HG03175 (cell line): ENCODE data around the gene TMEM209.
A peak's percentile ranks its signal among the peaks of the same experiment; 100 is the strongest.

Experiments
- ATAC-seq: cut with Tn5 transposase; IDR thresholded peaks from one replicate; pipeline ENCODE4 v1.9.1; 2021; ENCODE audit warnings: mild to moderate bottlenecking, moderate library complexity; ENCODE audit not compliant: unreplicated experiment

TMEM209 gene

GRCh38 chr7:130144312-130145171, 60.7 kb downstream of the TMEM209 start:
- no peak for ATAC-seq

- no peak for ATAC-seq
These were observed 61.3 kb downstream of the TMEM209 start for GRCh38 chr7:130143986-130144311.

GRCh38 chr7:130143334-130143732, 61.9 kb downstream of the TMEM209 start:
- ATAC-seq: no peak

GRCh38 chr7:130142654-130143333, 62.4 kb downstream of the TMEM209 start:
- ATAC-seq: no peak

- no peak for ATAC-seq
These were observed 63.1 kb downstream of the TMEM209 start for GRCh38 chr7:130141884-130142653.

GRCh38 chr7:130141161-130141883, 63.9 kb downstream of the TMEM209 start:
- ATAC-seq: peak; percentile 65

- ATAC-seq: no peak
These were observed 64.5 kb downstream of the TMEM209 start for GRCh38 chr7:130140551-130141160.

GRCh38 chr7:130139193-130139960, 65.8 kb downstream of the TMEM209 start:
- ATAC-seq: no peak

- no peak for ATAC-seq
These were observed 68.0 kb downstream of the TMEM209 start for GRCh38 chr7:130137207-130137606.

- ATAC-seq: no peak
These were observed 68.5 kb downstream of the TMEM209 start for GRCh38 chr7:130136579-130137167.

GRCh38 chr7:130135208-130136205, 69.7 kb downstream of the TMEM209 start:
- no peak for ATAC-seq

- ATAC-seq: no peak
These were observed 70.5 kb downstream of the TMEM209 start for GRCh38 chr7:130134726-130135125.

- no peak for ATAC-seq
These were observed 71.0 kb downstream of the TMEM209 start for GRCh38 chr7:130134106-130134636.

- no peak for ATAC-seq
These were observed 72.0 kb downstream of the TMEM209 start for GRCh38 chr7:130133029-130133782.

GRCh38 chr7:130131964-130132875, 73.0 kb downstream of the TMEM209 start:
- no peak for ATAC-seq

- ATAC-seq: no peak
These were observed 73.9 kb downstream of the TMEM209 start for GRCh38 chr7:130131191-130131834.
